ENCODE data around the gene GPA33.

GPA33 gene

GRCh38 chr1:167117225-167117624 lies 27.0 kb upstream of the GPA33 start:
- DNase-seq (ENCODE audit: low read depth, low spot score), result no peak

GRCh38 chr1:167116174-167116573 lies 26.0 kb upstream of the GPA33 start:
- DNase-seq (ENCODE audit: low read depth, low spot score), result no peak

- DNase-seq (ENCODE audit: low read depth, low spot score), result no peak
Measured at GRCh38 chr1:167115655-167116054, 25.5 kb upstream of the GPA33 start.

GRCh38 chr1:167114725-167115124 lies 24.5 kb upstream of the GPA33 start:
- no peak for DNase-seq (ENCODE audit: low read depth, low spot score)

- DNase-seq (ENCODE audit: low read depth, low spot score), result no peak
Measured at GRCh38 chr1:167111868-167112709, 21.9 kb upstream of the GPA33 start.

GRCh38 chr1:167110586-167110985 lies 20.4 kb upstream of the GPA33 start:
- DNase-seq (ENCODE audit: low read depth, low spot score), result no peak

GRCh38 chr1:167109125-167109524 lies 18.9 kb upstream of the GPA33 start:
- no peak for DNase-seq (ENCODE audit: low read depth, low spot score)

- peak; percentile 24 for DNase-seq (ENCODE audit: low read depth, low spot score)
Measured at GRCh38 chr1:167107456-167107855, 17.3 kb upstream of the GPA33 start.

GRCh38 chr1:167106119-167106461 lies 15.9 kb upstream of the GPA33 start:
- DNase-seq (ENCODE audit: low read depth, low spot score), result no peak

- no peak for DNase-seq (ENCODE audit: low read depth, low spot score)
Measured at GRCh38 chr1:167105271-167106118, 15.3 kb upstream of the GPA33 start.

- no peak for DNase-seq (ENCODE audit: low read depth, low spot score)
Measured at GRCh38 chr1:167104256-167104633, 14.1 kb upstream of the GPA33 start.

- no peak for DNase-seq (ENCODE audit: low read depth, low spot score)
Measured at GRCh38 chr1:167102906-167103573, 12.9 kb upstream of the GPA33 start.

GRCh38 chr1:167101754-167102153 lies 11.6 kb upstream of the GPA33 start:
- no peak for DNase-seq (ENCODE audit: low read depth, low spot score)

GRCh38 chr1:167100730-167101129 lies 10.6 kb upstream of the GPA33 start:
- no peak for DNase-seq (ENCODE audit: low read depth, low spot score)

- no peak for DNase-seq (ENCODE audit: low read depth, low spot score)
Measured at GRCh38 chr1:167099851-167100250, 9.7 kb upstream of the GPA33 start.

GRCh38 chr1:167095368-167095767 lies 5.2 kb upstream of the GPA33 start:
- peak; percentile 54 for DNase-seq (ENCODE audit: low read depth, low spot score)

- DNase-seq (ENCODE audit: low read depth, low spot score), result peak; percentile 39
Measured at GRCh38 chr1:167094690-167095089, 4.5 kb upstream of the GPA33 start.

GRCh38 chr1:167093846-167094516 lies 3.8 kb upstream of the GPA33 start, which contains the start of gene STYXL2:
TSS of gene STYXL2 (plus strand) at chr1:167094075. CDS start at chr1:167094850, 775 bp downstream.
- no peak for DNase-seq (ENCODE audit: low read depth, low spot score)

- DNase-seq (ENCODE audit: low read depth, low spot score), result no peak
Measured at GRCh38 chr1:167092653-167093052, 2.5 kb upstream of the GPA33 start.

- no peak for DNase-seq (ENCODE audit: low read depth, low spot score)
Measured at GRCh38 chr1:167089939-167090313, 251 bp downstream of the GPA33 start.

GRCh38 chr1:167088746-167089417 lies 1.3 kb downstream of the GPA33 start:
- no peak for DNase-seq (ENCODE audit: low read depth, low spot score)

Data from astrocyte of the hippocampus (primary cell).